Activated naive CD4-positive, alpha-beta T cell (primary cell): Measurements from ENCODE around the gene FBXL7.

Source experiments
- DNase-seq, 4 experiments: peaks; one replicate each; lab custom pipeline; 2025; lab: John Stamatoyannopoulos, UW

The FBXL7 gene

DNA sequence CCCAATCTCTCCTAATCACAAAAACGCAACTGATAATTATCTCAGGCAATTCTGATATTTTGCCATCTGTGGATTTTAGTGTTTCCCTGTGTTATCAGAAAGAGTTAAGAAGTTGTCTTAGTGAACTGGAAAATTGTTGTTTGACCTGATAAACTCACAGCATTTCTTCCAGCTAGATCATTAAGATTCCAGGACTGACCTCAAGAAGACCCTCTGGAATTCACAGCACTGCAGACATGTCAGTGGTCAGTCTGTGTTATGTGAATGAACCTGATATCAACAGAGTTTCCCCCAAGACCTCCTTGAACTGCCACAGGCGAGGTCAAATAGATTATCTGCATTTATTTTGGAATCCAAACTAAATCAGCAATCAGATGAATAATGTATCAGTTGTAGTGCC is 174.7 kb downstream of the FBXL7 start:
- no peak for DNase-seq

DNA sequence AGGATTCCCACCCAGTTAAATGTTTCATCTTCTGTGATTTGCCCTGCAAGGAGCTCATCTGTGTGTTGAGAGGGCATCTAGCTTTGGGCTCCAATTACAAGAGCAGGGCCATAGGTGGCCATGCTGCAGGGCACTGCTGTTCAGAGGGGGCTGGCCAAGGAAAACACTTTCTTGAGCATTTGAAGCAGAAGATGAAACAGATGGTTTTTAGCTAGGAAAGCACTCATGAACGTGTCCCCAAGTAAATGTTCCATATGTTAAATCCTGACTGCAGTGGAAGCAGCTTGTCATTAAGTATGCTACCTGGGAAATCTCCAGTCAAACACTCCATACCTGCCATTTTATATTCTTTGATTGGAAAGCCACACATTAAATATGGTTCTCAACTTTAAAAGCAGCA is 176.6 kb downstream of the FBXL7 start:
- no peak for DNase-seq

DNA sequence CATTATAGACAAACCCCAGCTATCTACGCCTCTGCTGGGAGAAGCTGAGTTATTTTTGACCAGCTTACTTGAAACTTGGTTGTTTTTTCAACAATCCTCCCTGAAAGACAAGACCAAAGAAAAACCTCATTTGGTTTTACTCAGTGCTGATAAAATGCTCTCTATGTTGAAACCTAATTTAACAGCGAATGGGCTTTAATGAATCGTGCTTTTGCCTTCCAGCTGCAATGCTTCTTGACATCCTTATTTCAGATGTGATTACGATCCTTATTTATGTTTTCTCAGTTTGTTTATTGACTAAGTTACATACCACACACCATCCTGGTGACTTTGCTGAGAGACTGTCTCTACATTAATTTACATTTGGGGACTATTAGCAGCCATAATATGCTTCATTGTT is 179.2 kb downstream of the FBXL7 start:
- DNase-seq = no peak

DNA sequence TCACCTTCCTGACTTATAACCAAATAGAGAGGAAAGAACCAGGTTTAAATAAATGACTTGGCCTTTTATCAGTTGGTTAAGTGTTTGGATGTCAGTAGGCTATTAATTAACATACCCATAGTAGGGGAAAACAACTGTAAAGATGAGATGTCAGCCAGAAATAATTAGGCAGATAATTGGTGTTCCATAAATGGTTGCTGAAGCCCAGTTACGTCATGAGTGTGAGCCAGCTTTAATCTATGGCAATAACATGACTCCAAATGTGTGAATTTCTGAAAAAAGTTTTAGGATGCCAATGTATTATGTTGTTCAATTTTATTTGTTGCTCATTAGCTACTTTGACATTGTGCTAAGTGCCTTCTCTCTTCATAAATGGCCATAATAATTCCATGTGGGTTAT is 180.5 kb downstream of the FBXL7 start:
- no peak for DNase-seq

DNA sequence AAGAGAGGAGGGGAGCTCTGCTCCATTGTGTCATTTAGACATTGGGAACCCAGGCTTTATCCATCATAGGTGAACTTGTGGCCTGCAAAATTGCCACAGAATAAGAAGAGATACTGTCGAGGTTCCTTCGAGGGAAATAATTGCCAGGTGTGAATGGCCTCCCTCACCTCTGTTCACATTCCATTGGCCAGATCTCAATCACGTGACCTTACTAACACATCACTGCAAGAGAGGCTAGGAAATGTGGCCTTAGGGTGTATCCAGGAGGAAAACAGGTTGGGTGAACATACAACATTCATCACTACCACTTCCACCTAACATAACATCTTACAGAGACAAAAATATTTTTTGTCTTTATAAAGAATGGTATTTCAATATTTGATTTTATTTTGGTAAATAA is 182.1 kb downstream of the FBXL7 start:
- DNase-seq = no peak

DNA sequence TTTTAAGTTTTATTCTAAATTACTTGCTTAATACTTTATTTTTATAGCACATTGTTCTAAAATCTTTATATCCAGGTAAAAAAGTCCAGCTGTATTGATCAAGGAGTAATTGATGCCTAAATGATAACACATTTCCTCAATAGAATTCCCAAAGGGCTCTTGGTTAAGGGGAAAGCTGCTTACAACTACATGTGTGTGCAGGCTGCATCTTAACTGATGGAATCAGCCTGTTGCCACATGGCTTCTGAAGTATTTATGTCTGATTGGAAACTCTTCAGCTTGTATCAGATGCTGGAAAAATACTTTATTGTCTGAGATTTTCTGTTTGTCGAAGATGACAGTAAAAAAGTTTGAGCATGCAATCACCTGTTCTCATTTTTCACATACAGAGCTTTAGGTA is 182.6 kb downstream of the FBXL7 start:
- DNase-seq = no peak

DNA sequence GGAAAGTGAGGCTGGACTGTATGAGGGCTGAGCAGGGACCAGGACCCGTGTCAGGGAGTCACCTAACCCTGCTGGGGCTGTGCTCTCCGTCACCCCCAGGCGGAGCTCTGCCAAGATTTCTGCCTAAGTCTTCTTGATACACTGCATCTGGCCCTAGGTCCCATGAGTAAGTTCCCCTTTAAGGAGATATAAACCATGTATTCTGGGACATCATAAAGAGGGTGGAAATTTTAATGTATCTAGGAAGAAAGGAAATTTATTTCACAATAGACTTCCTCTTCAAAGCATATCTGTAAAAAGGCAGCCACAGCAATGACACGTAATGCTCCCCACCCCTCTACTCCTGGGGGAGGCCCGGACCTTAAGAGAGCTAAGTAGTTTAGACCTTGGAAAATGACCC is 183.4 kb downstream of the FBXL7 start:
- DNase-seq = no peak

DNA sequence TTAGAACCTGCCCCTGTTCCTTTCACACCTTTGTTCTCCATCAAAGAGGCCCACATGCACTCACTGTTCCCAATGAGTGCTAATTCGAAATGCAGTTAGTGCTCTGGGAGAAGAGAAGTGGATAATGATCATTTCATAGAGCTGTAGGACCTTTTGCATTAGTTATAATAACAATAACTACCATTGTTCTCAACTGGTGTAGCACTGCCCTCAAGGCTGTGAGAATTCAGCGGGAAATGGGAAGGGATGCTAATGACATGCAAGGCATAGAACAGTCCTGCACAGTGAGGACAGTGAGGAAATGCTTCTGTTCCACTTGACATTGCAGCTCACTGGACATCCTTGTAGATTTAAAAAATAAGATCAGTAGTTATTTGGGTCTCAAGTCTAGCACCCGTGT is 187.4 kb downstream of the FBXL7 start:
- DNase-seq = no peak

DNA sequence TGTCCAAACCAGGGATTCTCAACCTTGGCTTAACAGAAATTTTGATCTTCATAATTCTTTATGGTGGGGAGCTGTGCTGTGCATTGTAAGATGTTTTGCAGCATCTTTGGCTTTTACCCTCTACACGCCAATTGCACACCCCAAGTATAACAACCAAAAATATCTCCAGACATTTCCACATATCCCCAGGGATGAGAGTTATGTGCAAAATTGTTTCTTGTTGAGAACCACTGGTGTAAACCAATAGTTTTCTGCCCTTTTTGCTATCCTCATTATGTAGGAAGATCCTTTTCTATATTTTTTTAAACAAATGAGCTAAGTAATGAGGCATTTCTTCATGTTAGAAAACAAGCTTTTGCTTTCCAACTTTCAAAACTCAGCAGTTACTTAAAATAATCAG is 189.9 kb downstream of the FBXL7 start:
- DNase-seq = no peak

DNA sequence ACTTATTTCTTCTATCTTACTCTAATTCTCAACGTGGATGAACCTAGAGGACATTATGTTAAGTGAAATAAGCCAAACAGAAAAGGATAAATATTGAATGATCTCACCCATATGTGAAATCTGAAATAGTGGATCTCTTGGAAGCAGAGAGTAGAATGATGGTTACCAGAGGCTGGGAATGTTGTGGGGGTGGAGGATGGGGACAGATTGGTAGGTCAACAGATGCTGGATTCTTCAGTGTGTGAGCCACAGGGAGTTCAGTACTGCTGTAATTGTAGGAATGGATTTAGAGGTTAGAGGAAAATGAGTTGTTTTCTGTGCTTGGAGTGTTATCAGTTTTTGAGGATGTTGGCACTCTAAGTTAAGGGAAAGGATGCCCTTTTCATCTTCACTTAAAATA is 190.6 kb downstream of the FBXL7 start:
- no peak for DNase-seq

DNA sequence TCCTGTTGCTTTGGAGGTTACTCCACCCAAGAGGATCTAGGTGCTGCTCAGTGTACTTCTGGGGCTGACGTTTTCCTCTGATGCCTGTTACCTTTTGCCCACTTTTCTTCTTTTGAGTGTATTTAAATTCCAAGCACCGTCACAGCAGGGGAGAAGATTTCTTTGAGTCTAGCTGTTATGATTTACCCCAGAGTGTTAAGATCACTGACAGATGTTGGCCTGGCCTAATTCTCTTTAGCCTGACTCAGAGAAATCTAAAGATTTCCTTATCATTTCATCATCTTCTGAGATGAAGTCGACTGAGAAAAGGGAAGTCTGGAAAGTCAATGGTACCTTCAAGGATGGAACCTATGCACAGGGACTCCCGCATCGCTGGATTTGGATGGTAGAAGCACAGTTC is 191.5 kb downstream of the FBXL7 start:
- DNase-seq = no peak

DNA sequence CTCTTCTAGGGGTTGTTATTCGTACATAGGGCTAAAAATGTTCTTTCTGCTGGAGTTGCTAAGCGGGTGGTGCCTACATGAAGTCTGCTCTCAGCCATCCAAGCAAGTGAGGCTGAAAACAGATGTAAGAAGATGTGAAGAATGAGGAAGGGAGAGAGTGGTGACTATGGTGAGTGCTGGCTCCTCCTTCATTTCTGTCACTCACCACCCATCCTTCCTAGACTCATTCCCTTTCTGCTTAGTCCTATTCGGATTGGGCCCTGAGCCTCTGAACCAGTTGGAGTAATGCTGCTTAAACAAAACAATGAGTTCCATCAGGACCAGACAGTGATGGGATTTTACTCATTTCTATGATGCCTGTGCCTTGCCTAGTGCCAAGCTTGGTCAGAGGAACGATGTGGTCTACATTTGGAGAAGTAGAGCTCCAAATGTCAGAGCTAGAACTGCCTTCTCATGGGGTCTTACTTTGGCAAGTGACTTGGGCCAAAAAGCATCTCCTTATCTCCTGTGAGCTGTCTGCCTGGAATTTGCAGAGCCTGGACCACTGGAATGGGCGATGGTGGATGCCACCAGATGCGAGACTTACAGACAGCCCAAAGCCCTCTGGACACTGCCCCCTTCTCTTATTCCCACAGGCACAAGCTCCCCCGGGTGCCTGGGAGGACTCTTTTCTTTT is 192.9 kb downstream of the FBXL7 start:
- DNase-seq = no peak

DNA sequence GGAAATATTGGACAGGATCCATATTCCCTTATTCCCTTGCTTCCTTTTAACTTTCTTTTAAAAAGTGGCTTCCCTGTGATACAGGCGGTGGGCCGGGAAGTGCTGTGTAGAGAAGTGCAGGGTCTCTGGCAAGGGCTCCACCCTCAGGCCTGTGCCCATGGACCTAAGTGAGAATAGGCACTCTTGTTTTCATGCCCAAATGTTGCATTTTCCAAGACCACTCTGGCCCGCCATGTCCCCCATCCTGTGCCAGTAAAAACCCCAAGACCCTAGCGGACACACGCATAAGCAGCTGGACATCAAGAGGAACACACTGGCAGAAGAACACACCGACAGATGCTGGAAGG is 193.4 kb downstream of the FBXL7 start:
- DNase-seq = no peak

DNA sequence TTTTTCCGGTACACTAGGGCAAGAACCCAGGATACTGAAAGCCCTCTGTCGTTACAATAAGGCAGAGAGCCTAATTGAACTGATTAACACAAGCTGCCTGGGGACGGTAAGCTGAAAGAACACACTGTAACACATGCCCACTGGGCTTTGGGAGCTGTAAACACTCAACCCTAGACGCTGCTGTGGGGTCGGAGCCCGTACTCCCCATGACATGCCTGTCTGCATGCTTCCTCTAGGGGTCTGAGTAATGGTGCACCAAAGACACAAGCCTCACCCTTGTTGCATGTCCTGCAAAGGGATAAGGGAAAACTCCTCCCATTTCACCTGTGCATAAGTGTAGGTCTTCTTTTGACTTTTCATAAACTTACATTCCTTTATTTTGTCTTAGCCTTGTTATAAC is 194.0 kb downstream of the FBXL7 start:
- DNase-seq = no peak

DNA sequence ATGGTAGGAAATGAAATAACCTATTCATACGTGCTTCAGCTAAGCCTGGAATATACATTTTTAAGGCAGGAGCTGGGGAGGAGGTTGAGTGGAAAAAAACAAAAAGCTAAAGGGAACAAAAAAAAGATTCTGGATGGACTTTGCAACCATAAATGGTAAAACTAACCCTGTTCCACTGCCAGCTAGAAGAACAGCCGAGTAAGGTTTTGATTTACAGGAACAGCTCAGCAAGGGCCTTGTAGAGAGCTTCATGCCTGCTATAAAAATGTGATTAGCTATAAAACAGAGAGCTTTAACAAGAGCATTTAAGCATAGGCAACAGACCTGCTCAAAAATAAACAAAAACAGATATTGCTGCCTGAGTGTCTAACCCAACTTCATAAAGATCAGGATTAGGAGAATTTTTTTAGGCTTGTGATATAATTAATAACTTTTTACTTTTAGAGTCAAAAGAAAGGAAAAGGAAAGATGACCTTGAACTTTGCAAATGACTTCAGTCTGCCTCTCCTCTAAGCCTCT is 194.8 kb downstream of the FBXL7 start:
- no peak for DNase-seq

DNA sequence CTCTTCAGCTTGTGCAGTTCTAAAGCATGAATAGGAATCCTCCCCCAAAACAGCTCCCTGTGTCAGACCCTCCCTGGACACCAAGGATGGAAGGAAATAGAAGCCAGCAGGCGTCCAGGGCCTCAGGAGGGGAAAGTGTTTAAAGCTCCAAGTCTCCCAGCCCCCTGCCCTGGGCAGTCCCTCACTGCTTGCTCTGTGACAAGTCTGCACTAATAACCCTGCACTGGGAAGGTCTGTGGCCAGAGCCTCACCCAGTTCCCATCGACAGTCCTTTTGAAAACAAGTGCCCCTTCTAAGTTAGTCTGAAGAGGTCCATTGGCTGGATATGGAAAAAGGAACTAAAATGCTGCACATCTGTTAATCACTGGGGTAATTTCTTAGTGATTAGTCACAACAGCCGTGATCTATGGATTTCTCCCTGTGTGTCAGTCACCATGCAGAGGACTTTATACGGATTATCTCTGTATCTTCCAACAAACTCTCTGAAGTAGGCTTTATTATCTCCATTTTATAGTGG is 195.3 kb downstream of the FBXL7 start:
- DNase-seq = no peak

DNA sequence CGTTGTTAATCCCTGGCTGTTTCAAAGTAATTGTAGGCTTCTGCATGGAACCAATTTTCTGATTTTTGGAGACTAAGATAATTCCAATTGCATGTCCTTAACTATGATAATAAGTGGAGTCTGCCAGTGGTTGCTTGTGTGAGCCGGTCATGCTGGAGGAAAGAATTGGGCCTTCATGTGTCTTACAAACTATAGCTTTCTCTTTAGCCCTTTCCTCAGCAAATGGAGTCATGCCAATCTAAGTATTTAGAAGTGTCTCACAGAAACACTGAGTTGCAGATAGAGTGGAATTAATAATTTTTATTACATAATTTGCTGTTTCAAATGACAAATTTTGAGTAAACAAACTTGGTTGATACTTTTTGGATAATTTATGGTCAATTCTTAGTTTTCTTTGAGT is 200.4 kb downstream of the FBXL7 start:
- no peak for DNase-seq

DNA sequence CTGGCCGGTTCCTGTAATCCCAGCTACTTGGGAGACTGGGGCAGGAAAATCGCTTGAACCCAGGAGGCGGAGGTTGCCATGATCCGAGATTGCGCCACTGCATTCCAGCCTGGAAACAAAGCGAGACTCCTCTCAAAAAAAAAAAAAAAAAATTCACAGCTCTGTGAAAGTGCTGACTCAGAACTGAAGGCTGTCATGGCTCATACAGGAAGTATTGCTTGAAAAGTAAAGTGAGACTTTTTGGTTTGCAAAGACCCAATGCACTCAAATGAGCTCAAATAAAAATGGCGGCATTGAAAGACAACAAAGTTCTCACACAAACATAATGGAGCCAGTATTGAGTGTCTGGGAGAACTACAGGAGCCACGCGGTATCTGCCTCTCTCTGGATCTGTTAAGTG is 202.1 kb downstream of the FBXL7 start:
- no peak for DNase-seq

DNA sequence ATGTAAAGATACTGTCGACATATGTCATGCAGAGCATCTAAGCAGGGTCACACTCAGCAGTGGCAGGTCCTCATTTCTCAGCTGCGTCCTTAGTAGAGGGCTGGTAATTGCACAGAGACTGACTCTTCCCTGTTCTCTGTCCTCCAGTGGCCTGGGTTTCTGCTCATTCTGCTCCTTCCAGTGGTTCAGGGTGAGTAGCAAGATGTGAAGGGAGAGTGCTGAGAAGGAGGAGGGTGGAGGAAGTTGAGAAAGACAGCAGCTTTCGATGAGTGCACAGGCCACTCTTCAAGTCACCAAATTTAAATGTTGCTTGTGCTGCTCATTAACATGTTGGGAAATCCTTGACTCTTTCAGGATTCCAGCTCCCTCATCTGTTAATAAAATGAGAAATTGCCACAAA is 203.9 kb downstream of the FBXL7 start:
- no peak for DNase-seq

DNA sequence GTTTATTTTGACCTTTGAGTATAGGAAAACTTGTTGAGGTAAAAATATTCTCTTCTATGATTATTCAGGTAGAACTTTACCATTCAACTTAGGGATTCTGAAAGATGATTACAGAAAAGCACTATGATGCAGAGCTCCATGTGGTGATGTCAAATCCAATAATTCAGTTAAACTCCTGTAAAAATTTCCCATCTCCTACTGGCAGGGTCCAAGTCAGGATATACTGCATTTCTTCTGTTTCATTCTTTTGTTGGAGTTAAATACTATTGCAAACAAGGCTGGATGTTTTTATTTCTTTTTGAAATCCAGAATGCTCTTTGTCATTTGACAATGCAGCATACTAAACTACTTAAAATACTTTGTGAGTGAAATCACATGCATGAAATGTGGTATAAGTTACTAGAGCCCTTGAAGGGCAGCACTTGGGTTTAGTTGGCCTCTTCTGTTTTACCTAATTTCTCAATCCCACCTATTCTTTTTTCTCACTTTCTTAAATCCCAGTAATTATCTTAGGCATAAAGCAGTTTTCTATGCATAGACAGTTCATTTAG is 204.5 kb downstream of the FBXL7 start:
- DNase-seq = no peak

DNA sequence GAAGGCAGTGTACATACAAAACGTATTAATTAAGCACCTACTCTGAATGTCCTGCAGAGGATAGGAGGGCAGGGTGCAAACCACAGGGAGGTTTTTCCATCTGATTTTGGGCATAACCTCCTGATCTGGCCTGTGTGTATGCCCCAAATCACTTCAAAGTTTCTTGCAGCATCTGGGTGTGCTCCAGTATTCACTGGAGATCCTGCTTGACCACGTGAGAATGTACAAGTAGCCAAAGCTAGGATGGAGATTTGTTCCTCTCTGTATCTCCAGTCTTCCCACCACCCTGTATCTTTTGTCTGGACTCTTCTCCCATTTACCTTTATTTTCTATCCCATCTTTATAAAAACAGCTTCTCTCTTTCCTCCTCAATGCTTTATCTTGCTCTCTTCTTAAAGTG is 207.7 kb downstream of the FBXL7 start:
- no peak for DNase-seq

DNA sequence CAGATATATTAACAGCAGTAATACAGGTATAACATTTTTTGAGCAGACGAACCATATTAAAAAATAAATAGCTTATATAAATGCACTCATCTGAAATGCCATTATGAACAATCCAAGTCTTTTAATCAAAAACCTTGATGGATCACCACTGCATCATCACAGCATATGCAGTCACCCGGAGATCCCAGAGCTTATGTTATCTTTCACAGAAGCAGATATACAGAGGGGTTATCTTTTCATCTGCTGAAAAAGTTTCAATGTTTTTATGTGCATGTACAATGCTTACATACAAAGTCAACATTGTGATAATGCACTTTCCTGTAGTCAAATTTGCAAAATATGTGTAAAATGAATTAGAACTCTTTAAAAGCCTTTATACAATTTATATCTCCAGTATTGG is 211.9 kb downstream of the FBXL7 start:
- no peak for DNase-seq

DNA sequence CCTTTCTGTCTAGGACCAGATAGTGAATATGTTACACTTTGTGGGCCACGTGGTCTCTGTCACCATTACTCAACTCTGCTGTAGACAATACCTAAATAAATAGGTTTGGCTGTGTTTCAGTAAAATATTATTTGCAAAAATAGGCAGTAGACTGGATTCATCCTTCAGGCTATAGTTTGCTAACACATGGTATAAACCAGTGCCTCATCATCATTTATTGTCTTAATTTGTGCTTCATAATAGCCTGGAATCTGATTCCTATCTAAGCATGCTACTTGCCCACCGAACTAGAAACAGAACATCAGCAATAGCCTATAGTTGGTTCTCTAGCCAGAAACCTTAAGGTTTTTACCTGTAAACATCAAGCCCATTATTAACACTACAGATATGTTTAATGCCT is 215.6 kb downstream of the FBXL7 start:
- DNase-seq = no peak

DNA sequence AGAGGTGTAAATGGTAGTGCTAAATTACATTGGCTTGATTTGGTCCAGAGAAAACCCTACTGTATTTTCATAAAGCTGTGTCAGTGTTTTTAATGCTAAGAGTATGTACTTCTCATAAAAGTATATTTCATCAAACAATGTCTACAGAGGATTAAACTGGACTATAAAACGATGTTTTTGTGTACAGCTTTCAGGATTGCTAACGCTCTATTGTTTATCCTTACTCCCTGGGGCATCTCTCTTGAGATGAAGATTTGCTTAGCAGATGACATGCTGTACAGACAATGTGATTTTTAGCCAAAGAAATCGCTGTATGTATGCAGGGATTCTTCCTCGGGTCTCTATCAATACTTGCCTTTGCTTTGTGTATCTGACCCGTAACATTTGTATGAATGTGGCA is 216.0 kb downstream of the FBXL7 start:
- no peak for DNase-seq
